ENCODE measurements around the gene CASP7. TPM values are rescaled to one million over a fixed set of nuclear protein-coding genes. Genes with fewer than 3 reads are reported as not detected.

Gene CASP7
- total RNA-seq, 1 experiment from 2014 or later, result 22.7 TPM

DNA sequence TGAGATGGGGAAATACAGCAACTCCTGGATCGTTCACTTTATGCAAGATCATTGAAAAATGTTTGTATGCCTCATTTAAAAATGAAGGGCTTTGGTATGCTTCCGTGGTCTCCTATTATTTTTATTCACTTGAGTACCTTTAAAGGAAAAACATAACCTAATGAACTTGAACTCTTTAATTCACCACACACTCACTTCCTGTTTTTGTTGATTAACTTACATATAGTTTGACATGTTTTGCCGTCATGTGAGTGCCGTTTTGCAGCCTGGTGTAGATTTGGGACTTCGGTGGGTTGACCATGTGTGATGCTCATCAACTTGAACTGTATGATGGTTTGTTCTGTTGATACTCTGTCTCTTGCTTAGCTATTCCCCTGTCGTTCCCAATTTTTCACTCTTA is 28.9 kb downstream of the CASP7 start:
- Mint-ChIP-seq H3K4me1 (ENCODE audit: low read depth, unreplicated experiment) (no peaks in the 10 kb centered on the region), H3K27ac (ENCODE audit: unreplicated experiment) (no peak overlapping the region), H3K9me3 (ENCODE audit: low read depth, unreplicated experiment) (no peaks in the 10 kb centered on the region), H3K36me3 (ENCODE audit: insufficient read depth, unreplicated experiment) (no peaks in the 10 kb centered on the region), H3K4me3 (ENCODE audit: low read depth, unreplicated experiment) (no peak overlapping the region), H3K27me3 (ENCODE audit: unreplicated experiment) (no peaks in the 10 kb centered on the region)
- BruUV-seq (replicated peaks), result no TSS peak
- no peak for DNase-seq
- CTCF ChIA-PET, result no interaction called here
- TF ChIP-seq, protein P1, sequence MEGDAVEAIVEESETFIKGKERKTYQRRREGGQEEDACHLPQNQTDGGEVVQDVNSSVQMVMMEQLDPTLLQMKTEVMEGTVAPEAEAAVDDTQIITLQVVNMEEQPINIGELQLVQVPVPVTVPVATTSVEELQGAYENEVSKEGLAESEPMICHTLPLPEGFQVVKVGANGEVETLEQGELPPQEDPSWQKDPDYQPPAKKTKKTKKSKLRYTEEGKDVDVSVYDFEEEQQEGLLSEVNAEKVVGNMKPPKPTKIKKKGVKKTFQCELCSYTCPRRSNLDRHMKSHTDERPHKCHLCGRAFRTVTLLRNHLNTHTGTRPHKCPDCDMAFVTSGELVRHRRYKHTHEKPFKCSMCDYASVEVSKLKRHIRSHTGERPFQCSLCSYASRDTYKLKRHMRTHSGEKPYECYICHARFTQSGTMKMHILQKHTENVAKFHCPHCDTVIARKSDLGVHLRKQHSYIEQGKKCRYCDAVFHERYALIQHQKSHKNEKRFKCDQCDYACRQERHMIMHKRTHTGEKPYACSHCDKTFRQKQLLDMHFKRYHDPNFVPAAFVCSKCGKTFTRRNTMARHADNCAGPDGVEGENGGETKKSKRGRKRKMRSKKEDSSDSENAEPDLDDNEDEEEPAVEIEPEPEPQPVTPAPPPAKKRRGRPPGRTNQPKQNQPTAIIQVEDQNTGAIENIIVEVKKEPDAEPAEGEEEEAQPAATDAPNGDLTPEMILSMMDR (IDR thresholded peaks at IDR 0.05; ENCODE audit: unreplicated experiment), result no peak
- intact Hi-C loops (cut with micrococcal nuclease; ENCODE audit: unreplicated experiment), result loop anchor here (10.0 kb wide), 1 partner anchor 146 kb away; the partner anchor contains the start of genes DCLRE1A and NHLRC2

GRCh38 chr10:113709221-113709838 is 29.6 kb downstream of the CASP7 start:
- intact Hi-C loops (cut with micrococcal nuclease; ENCODE audit: unreplicated experiment), result loop anchor here (10.0 kb wide), 1 partner anchor 145 kb away; the partner anchor contains the start of genes DCLRE1A and NHLRC2
- CTCF ChIA-PET, result no interaction called here

DNA sequence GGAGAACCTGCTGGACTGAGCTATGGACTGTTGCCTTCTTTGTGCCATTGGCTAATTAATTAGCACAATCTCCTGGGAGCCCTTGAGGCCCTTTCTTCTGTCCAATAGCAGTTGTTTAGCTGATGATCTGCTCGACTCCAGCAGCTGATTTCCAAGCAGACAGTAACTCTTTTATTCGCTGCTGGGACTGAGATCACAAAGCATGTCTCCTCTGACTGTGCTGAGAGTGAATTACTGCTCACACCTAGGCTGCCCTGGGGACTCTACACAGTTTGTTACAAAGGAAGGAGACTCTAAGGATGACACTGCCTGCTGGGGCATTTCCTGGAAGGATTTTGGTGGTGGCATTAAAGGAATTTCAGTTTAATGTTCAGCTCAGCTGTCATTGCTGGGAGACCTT is 31.4 kb downstream of the CASP7 start:
- Mint-ChIP-seq H3K36me3 (ENCODE audit: insufficient read depth, unreplicated experiment) (no peaks in the 10 kb centered on the region), H3K4me1 (ENCODE audit: low read depth, unreplicated experiment) (no peaks in the 10 kb centered on the region), H3K9me3 (ENCODE audit: low read depth, unreplicated experiment) (no peaks in the 10 kb centered on the region), H3K27me3 (ENCODE audit: unreplicated experiment) (no peaks in the 10 kb centered on the region), H3K4me3 (ENCODE audit: low read depth, unreplicated experiment) (no peak overlapping the region), H3K27ac (ENCODE audit: unreplicated experiment) (no peak overlapping the region)
- intact Hi-C loops (cut with micrococcal nuclease; ENCODE audit: unreplicated experiment), result no loop called here
- TF ChIP-seq, protein P1 (IDR thresholded peaks at IDR 0.05; ENCODE audit: unreplicated experiment), result no peak
- no TSS peak for BruUV-seq (replicated peaks)
- CTCF ChIA-PET, result no interaction called here
- DNase-seq, result no peak

More at GRCh38 chr10:113709221-113709838, 29.6 kb downstream of the CASP7 start:
- Mint-ChIP-seq H3K9me3 (ENCODE audit: low read depth, unreplicated experiment) (no peaks in the 10 kb centered on the region), H3K27me3 (ENCODE audit: unreplicated experiment) (no peaks in the 10 kb centered on the region), H3K4me3 (ENCODE audit: low read depth, unreplicated experiment) (no peak overlapping the region), H3K27ac (ENCODE audit: unreplicated experiment) (no peak overlapping the region), H3K4me1 (ENCODE audit: low read depth, unreplicated experiment) (no peaks in the 10 kb centered on the region), H3K36me3 (ENCODE audit: insufficient read depth, unreplicated experiment) (no peaks in the 10 kb centered on the region)
- TF ChIP-seq, protein P1 (IDR thresholded peaks at IDR 0.05; ENCODE audit: unreplicated experiment), result no peak
- DNase-seq, result no peak
- BruUV-seq (replicated peaks), result no TSS peak

DNA sequence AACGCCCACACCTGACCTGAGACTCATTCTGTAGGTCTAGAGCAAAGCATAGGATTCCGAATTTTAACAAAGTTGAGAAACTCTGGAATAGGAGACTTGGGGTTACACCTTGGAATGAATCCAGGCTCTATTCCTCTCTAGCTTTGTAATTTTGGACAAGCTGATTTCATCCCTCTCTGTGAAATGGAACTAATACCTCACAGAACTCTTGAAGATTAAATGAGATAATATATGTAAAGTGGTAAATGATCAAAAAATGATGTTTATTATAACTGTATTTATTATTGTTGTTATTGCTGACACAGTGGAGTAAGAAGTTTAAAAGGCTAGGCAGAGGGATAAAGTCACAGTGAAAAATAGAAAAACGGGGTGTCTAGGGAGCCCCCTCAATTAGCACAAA is 32.3 kb downstream of the CASP7 start:
- BruUV-seq (replicated peaks), result no TSS peak
- H3K36me3 Mint-ChIP-seq (ENCODE audit: insufficient read depth, unreplicated experiment), result no peaks in the 10 kb centered on the region
- H3K27ac Mint-ChIP-seq (ENCODE audit: unreplicated experiment), result no peak overlapping the region
- no peaks in the 10 kb centered on the region for H3K4me1 Mint-ChIP-seq (ENCODE audit: low read depth, unreplicated experiment)
- no peaks in the 10 kb centered on the region for H3K27me3 Mint-ChIP-seq (ENCODE audit: unreplicated experiment)
- no peak overlapping the region for H3K4me3 Mint-ChIP-seq (ENCODE audit: low read depth, unreplicated experiment)
- H3K9me3 Mint-ChIP-seq (ENCODE audit: low read depth, unreplicated experiment), result no peaks in the 10 kb centered on the region
- no peak for DNase-seq
- TF ChIP-seq, protein P1 (IDR thresholded peaks at IDR 0.05; ENCODE audit: unreplicated experiment), result no peak
- CTCF ChIA-PET, result no interaction called here
- intact Hi-C loops (cut with micrococcal nuclease; ENCODE audit: unreplicated experiment), result no loop called here
